ENCODE data around the gene NTSR1.

- TF ChIP-seq CTCF (IDR thresholded peaks at IDR 0.05) (no peak), POLR2A (IDR thresholded peaks at IDR 0.05) (no peak), POLR2AphosphoS5 (IDR thresholded peaks at IDR 0.05) (no peak), EP300 (IDR thresholded peaks at IDR 0.05) (no peak)
Observed at GRCh38 chr20:62752181-62752670, 43.6 kb downstream of the NTSR1 start.

Measured in sigmoid colon (tissue), 4 donors.